GM12874 (cell line): ENCODE data around the gene DCTN4.

Source experiments
- CTCF ChIP-seq: IDR thresholded peaks from 2 replicates; pipeline ENCODE4 v1.5.1; 2011; ENCODE audit warnings: low read depth, mild to moderate bottlenecking, control low read depth, low read length, moderate library complexity; ENCODE audit not compliant: insufficient read depth

The DCTN4 gene

GRCh38 chr5:150758531-150759333 is at the start of gene DCTN4:
DCTN4 (minus strand) TSS chr5:150759017; CDS start chr5:150758993, 24 bp downstream.
- TF ChIP-seq CTCF, result no peak

GRCh38 chr5:150804388-150804787 is 45.6 kb upstream of the DCTN4 start:
- no peak for TF ChIP-seq CTCF

- TF ChIP-seq CTCF, result peak; percentile 33; the same call in 1 of the 2 replicates
Observed at GRCh38 chr5:150801117-150801927, 42.5 kb upstream of the DCTN4 start.

GRCh38 chr5:150797384-150797783 is 38.6 kb upstream of the DCTN4 start:
- no peak for TF ChIP-seq CTCF

- no peak for TF ChIP-seq CTCF
Observed at GRCh38 chr5:150794927-150795326, 36.1 kb upstream of the DCTN4 start.

GRCh38 chr5:150791536-150791935 is 32.7 kb upstream of the DCTN4 start:
- TF ChIP-seq CTCF, result no peak

- no peak for TF ChIP-seq CTCF
Observed at GRCh38 chr5:150789943-150790611, 31.3 kb upstream of the DCTN4 start.
